Limb (tissue), 2 donors: ENCODE data around the gene ACAD10.
A peak's percentile ranks its signal among the peaks of the same experiment; 100 is the strongest.
"Not testable (repeated sequence)": the region's sequence is repeated elsewhere in the genome, so short reads cannot be mapped to it uniquely, and the experiment has no call there.

Experiments used
- DNase-seq, 2 donors: peaks; one replicate each; pipeline ENCODE4 v3.0.0-alpha.2; 2016; ENCODE audit errors: extremely low spot score in 2 of 2

Gene ACAD10

DNA sequence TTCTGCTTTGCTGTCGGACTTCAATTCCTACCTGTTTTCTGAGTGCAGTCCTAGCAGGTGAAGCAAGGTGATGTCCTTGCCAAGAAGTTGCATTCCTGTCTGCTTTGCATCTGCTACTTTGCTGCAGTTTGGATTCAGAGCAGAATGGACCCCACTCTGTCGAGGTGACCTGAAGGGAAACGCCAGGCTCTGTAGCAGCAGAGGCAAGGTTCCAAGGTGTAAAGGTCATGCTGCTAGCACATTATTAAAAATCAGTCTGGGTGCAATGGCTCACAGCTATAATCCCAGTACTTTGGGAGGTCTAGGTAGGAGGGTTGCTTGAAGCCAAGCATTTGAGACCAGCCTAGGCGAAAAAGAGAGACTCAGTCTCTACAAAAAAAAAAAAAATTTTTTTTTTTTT, 63.5 kb downstream of the ACAD10 start:
- DNase-seq, result no peak

DNA sequence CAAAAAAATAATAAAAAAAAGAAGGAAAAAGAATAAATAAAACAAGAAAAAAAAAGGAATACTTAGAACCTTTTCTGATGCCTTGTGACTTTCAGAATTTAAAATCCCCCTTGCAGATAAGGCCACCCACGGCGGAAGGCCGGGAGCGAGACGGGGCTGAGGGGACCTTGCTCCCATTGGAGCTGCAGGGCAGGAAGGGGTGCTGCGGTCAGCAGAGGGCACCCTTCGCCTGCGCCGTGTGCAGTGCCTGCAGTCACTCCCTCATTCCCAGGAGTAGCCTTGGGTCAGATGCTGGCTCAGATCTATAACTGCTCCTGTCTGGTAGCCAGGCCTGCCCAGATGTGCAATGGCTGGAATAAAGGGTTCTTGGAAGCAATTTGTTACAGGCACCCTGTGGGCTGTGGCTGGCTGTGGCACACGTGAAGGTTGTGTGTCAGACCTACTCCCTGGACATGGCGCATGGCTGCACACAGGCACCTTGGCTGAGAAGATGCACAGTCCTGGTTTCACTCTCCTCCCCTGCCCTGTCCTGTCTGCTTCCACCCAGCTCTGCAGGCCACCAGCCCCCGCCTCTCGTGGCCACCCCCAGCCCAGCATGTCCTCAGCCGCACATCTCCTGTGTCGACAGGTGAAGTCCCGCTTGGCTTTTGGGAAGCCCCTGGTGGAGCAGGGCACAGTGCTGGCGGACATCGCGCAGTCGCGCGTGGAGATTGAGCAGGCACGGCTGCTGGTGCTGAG, 67.5 kb downstream of the ACAD10 start:
- DNase-seq, result peak in 1 of 2 donors; percentile 52

DNA sequence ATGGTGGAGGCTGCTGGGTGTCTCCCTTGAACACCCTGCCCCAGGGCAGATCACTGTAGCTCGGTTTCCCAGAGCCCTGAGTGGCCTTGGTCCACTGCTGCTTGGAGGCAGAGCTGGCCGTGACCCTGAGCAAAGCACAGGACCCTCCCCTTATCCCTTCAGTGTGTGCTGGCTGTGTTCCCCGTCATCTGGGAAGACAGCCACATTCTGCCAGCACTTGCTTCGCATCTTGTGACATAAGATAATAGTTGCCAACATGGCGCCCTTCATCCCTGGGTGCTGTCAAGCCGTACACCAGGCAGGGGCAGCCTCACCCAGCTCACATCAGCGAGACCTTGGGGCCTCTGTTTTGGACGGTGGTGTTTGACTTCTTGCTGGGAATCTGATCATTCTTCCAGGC, 68.8 kb downstream of the ACAD10 start:
- no peak for DNase-seq

DNA sequence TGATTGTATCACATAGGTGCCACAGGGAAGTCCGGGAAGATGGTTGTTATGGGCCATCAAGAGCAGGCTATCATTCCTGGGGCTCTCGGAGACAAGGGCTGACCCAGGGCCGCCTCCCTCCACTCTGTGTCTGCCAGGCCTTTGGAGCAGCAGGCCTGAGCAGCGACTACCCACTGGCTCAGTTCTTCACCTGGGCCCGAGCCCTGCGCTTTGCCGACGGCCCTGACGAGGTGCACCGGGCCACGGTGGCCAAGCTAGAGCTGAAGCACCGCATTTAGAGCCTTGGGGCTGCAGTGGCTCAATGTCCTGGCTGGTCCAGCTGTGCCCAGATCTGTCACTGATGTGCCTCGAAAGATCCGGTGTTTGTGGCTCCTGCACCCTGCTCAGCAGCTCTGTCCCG, 70.3 kb downstream of the ACAD10 start:
- no peak for DNase-seq

DNA sequence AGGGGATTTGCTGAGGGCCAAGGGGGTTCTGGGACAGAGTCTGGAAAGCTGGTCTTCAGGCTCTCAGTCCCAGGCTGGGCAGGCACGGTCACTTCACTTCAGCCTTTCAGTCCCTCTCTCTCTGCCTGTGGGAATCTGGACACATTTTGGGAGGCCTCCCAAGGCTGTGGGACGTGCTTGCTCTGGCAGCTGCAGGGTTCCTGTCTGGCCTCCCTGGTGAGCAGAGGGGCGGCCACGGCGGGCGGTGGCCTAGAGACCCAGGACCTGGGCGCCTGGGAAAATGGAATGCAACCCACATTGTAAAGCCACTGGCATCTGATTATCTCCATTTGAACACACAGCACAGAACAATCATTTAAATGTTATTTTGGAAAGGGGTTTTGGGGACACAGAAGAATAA, 70.8 kb downstream of the ACAD10 start:
- DNase-seq, result no peak

DNA sequence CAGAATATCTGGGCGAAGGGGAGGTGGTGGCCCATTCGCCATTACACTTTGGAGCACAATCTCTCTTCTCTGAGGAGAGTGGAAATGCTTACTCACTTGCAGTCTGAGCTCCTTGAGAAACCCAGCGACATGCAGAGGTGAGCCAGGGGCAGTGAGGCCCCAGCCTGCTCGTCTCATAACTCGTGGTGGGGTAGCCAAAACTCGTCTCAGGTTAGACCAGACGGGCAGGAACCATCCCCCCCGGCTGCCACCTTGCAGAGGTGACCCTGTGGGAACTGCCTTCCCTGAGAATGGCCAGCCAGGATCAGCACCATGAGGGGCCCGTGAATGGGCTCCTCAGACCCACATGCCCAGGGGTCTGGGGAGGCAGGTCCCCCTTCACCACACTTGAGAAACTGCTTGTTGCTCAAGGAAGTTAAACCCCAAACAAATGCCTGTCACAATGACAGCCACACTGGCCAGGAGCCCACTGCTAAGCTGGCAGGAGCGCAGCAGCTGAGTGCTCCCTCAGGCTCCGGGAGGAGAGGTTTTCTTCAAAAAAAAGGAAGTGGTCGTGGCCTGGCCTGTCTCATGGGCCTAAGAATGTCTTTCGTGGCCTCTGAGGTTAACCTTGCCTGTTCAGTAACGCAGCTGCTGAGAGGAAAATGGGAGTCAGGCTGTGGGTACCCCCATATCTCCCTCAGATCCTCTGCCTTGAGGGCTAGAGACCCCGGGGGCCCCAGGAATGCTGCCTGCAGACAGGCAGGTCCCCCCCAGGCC, 71.7 kb downstream of the ACAD10 start:
- no peak for DNase-seq

DNA sequence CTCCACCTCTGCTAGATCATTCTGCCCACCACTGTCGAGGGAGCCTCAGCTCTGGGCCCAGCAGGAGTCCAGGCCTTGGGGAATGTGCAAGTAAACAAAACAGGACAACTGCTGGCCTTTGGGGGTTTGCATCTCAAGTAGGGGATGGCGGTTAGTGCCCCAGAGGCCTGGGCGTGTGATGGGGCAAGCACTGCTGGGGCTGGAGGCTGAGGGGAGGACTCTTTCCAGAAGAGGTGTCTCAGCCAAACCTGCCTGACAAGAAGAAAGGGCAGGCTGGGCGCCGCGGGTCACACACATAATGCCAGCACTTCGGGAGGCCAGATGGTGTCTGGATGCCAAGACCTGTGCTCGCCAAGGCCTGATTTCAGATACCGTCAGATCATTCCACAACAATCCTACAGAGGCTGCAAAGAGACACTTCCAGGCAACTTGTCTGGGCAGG, 72.3 kb downstream of the ACAD10 start:
- no peak for DNase-seq

DNA sequence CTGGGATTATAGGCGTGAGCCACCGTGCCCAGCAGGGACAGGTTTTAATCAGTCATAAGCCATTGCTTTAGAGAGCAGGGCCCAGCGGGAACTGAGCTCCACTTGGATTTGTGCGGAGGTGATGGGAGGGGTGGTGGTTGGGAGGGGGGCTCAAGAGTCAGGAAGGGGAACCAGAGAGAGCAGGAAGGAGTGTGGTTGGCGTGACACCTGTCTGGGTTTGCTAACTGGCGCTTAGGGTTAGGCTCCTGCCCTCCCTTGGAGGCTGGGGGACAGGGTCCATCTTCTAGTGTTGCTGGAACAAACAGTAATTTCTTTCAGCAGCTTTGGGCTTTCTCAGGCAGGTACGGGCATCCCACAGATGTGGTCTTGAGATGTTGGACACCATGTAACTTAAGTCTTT, 73.4 kb downstream of the ACAD10 start:
- no peak for DNase-seq

DNA sequence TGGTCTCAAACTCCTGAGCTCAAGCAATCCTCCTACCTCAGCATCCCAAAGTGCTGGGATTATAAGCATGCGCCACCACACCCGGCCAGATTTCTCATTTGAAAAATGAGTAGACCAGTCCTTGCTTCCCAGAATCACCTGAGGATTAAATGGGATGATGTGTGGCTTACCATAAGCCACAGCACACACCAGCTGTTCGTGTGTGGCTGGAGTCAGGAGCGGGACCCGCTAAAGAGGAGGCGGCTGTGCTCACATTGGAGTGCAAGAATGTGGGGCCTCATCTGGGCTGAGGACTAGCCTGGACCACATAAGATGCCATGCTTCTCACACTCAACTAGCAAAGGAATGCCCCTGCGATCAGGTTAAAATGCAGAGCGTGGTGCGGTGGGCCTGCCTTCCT, 74.1 kb downstream of the ACAD10 start:
- no peak for DNase-seq

DNA sequence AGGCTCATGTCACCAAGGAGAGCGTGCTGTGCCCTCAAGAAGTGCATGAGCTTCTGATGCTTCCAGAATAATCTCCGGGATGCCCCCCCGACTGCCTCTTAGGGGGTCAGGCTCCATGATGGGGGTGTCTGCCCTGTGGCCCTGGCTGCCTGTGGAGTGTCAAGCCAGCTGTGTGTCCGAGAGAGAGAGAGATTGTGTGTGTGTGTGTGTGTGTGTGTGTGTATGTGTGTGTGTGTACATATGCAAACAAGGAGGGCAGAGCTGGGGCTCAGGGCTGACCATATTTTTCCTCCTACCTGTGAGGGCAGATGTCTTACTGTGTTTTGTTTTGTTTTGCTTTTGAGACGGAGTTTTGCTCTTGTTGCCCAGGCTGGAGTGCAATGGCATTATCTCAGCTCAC, 75.2 kb downstream of the ACAD10 start:
- no peak for DNase-seq

DNA sequence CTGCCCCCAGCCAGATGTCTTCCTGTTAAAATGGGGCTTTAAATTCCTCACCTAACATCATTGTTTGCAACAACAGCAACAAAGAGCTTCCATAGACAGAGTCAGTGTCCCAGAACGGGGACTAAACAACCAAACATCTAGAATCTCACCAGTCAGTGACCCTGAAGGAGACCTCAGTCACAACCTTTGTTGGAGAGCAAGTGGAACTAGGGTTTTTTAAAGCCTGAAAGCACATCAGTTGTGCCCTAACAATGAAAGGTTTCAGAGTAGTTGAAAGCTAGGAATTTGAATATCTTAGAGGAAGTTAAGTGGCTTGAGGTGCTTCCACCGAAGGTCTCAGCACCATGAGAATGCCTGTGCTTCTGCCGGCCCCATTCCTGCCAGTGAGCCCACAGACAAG, 75.9 kb downstream of the ACAD10 start:
- no peak for DNase-seq

DNA sequence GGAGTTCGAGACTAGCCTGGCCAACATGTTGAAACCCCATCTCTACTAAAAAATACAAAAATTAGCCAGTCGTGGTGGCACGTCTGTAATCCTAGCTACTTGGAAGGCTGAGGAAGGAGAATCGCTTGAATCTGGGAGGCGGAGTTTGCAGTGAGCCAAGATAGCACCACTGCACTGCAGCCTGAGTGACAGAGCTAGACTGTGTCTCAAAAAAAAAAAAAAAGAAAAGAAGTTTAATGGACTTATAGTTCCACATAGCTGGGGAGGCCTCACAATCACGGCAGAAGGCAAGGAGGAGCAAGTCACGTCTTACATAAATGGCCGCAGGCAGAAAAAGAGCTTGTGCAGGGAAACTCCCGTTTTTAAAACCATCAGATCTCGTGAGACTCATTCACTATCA, 77.7 kb downstream of the ACAD10 start:
- not testable (repeated sequence) for DNase-seq

DNA sequence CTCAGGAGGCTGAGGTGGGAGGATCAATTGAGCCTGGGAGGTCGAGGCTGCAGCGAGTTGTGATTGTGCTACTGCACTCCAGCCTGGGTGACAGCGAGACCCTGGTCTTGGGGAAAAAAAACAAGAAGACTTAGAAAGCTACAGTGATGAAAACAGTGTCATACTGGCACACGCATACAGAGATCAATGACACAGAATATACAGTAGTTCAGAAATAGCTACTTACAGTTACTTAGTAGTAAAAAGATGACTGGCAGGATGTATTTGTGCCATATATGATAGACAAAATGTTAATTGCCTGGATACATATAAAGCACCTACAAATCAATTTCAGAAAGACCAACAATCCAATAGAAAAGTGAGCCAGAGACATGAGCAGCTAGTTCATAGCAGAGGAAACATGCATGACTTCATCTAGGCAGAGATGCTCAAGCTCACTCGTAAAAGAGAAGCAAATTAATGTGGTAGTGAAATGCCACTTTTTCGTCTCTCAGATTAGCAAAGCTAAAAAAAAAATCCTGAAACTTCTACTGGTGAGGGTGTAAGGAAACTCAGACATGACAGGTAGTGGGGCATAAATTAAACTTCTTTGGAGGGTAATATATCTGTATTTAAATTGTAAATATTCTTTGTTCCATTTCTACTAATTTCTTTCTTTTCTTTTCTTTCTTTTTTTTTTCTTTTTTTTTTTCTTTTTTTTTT, 78.4 kb downstream of the ACAD10 start:
- DNase-seq, result no peak

DNA sequence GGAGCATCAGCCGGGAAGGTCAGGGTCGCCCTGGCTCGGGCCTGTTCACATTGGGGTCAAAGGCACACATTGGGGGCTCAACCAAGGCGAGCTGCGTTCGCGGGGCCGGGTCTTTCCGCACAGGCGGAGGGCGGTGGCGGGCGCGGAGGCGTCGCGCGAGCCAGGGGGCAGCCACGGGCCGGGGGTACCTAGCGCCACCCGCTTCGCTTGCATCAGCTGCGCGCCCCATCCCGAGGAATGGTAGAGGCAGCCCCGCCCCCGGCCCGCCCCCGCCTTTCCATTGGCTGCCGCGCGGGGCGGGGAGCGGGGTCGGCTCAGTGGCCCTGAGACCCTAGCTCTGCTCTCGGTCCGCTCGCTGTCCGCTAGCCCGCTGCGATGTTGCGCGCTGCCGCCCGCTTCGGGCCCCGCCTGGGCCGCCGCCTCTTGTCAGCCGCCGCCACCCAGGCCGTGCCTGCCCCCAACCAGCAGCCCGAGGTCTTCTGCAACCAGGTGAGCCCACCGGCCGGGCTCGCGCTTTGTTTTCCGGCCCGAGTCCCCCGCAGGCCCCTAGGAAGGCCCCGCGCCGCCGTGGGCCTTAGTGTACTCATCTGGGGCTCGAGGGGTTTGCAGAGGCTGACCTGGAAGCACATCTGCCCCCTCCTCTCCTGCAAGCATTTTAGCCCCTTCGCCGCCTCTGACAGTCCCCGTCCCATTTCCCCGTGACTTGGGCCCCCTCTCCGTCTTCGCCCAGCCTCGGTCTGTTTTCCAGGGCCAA, 80.9 kb downstream of the ACAD10 start, which contains the start of gene ALDH2:
ALDH2 (plus strand) TSS at position 326 of the 754 bp plus-strand sequence; CDS start at position 376, 50 bp downstream.
- DNase-seq, result peak; percentile 69 to 87

DNA sequence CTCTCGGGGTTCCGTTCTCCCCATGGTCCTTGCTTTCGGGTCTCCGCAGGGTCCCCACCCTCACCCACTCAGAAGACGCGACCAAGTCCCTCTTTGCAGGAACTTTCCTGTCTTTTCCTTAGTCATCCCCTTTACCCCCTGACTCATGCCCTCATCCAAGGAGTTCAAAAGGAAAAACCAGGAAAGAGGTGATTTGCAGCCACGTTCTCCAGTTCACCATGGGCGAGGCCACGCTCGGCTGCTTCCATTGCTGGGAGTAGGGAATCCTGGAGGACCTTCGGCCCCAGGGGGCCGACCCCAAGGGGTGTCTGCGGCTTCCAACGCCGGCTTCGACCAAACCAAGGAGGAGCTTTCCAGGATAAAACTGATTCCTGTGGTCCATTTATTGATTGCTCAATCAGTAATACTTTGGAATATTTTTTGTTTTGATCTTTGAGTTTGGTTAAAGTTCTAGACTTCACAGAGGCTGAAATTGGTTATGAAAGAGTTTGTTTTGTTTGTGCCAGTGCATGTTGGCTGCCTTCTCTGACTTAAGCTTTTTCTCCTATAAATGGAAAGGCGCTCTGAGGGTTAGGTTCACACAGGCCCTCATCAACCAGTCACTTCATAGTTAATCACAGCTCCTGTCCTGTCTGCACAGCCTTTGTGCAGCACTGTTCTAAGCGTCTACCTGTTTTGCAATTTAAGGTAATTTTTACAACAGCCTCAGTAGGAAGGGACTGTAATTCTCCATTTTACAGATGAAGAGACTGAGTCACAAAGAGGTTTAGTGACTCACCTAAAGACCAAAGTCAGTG, 81.7 kb downstream of the ACAD10 start:
- no peak for DNase-seq

DNA sequence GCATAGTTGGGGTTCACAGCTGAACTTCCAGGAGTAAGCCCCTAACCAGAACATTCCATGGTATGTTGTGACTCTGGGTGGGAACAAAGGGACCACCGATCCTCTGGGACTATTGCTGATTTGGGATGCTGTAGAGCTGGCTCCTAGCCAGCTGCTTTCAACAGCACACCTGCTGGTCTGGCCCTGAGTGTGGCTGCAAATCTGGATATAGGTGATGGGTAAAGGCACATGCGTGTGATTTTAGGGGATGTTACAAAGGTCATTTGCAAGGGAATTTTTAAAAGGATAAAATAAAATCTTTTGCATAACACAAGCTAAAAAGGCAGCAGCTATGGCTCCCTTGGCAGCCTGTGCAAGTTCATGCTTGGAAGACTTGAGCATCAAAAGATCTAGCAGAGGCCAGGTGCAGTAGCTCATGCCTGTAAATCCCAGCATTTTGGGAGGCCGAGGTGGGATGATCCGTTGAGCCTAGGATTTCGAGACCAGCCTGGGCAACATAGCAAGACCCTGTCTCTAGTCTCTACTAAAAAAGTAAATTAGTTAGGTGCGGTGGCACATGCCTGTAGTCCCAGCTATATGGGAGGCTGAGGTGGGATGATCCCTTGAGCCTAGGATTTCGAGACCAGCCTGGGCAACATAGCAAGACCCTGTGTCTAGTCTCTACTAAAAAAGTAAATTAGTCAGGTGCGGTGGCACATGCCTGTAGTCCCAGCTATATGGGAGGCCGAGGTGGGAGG, 82.5 kb downstream of the ACAD10 start:
- no peak for DNase-seq

DNA sequence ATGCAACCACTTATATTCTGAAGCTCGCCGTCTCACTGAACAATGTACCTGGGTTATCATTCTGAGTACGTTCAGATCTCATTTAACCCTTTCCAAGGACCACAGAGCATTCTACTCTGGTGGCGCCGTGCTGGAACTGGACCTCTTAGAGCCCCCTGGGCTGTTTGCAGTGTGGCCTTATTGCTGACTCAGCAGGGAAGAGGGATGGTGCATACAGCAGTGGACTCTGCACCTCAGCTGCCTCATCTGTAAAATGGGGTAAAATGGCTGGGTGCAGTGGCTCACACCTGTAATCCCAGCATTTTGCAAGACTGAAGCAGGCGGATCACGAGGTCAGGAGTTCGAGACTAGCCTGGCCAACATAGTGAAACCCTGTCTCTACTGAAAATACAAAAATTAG, 83.7 kb downstream of the ACAD10 start:
- DNase-seq, result no peak

DNA sequence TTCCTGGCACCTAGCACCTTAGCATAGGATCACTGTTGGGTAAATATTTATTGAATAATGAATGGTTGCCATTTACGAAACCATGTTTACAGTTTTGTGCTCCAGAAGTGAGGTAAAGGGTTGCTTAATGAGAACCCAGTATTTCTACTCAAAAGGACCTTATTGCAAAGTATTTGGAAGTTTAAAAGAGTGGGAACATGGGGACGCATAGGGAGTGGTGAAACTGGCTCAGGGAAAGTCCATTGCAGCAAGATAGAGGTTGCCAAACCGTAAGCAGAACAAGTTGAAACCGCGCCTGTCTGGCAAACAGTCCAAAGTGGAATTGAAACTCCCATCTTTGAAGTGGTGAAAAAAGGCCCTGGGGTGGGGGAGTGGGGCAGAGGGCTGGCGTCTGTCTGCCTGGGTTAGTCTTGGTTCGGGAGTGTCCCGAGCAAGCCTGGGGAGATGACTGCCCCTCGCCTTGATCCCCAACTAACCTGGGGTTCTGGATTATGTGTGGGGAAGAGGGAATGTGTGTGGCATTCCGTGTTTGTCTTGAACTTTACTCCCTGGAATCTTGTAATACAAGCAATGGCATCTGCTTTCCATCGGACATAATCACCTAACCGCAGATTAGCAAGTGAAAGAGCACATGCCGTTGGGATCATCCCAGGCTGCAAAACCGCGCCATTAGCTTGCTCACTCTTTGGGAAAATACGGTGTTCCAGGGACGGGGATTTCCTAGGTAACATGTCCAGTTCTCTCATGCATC, 88.1 kb downstream of the ACAD10 start:
- DNase-seq, result peak; percentile 38 to 45
